MM.1S (cell line): Measurements from ENCODE around the gene NPC1.
A peak's percentile ranks its signal among the peaks of the same experiment; 100 is the strongest.

ENCODE experiments used
- DNase-seq: peaks from one replicate; pipeline ENCODE4 v3.0.0-alpha.2; 2015
- H2AFZ ChIP-seq: fragments of 300-600 bp; sonication (generic); 2 replicates; pipeline ENCODE4 v1.6.0; 2016; ENCODE audit warnings: antibody characterized with exemption, low read length
- H3F3A ChIP-seq: fragments of 300-600 bp; sonication (generic); 2 replicates; pipeline ENCODE4 v1.6.1; 2016; ENCODE audit warnings: mild to moderate bottlenecking, antibody characterized with exemption, low read length, moderate library complexity, mixed read lengths; ENCODE audit not compliant: insufficient read depth
- H3K27ac ChIP-seq: fragments of 300-600 bp; sonication (generic); 2 replicates; pipeline ENCODE4 v1.5.1; 2016; ENCODE audit warnings: mild to moderate bottlenecking, low read length
- H3K27me3 ChIP-seq: fragments of 300-600 bp; sonication (generic); replicated peaks from 2 replicates; pipeline ENCODE4 v1.6.0; 2016; ENCODE audit warnings: low read length; ENCODE audit not compliant: insufficient read depth
- H3K36me3 ChIP-seq: fragments of 300-600 bp; sonication (generic); replicated peaks from 2 replicates; pipeline ENCODE4 v1.6.1; 2016; ENCODE audit warnings: mild to moderate bottlenecking, low read length, mixed read lengths; ENCODE audit not compliant: insufficient read depth
- H3K4me1 ChIP-seq: fragments of 300-600 bp; sonication (generic); 2 replicates; pipeline ENCODE4 v1.6.1; 2016; ENCODE audit warnings: low read length, mixed read lengths
- H3K4me2 ChIP-seq: fragments of 300-600 bp; sonication (generic); 2 replicates; pipeline ENCODE4 v1.6.0; 2016; ENCODE audit warnings: low read depth, low read length
- H3K4me3 ChIP-seq: fragments of 300-600 bp; sonication (generic); 2 replicates; pipeline ENCODE4 v1.5.1; 2016; ENCODE audit warnings: low read length, mixed read lengths
- H3K79me2 ChIP-seq: fragments of 300-600 bp; sonication (generic); 2 replicates; pipeline ENCODE4 v1.6.1; 2016; ENCODE audit warnings: mixed run types, low read length, mixed read lengths
- H3K9ac ChIP-seq: fragments of 300-600 bp; sonication (generic); 2 replicates; pipeline ENCODE4 v1.6.1; 2016; ENCODE audit warnings: low read length, mixed read lengths
- H3K9me2 ChIP-seq: fragments of 300-600 bp; sonication (generic); replicated peaks from 2 replicates; pipeline ENCODE4 v1.6.1; 2016; ENCODE audit warnings: mild to moderate bottlenecking, low read length, mixed read lengths; ENCODE audit not compliant: insufficient read depth
- H3K9me3 ChIP-seq: fragments of 300-600 bp; sonication (generic); replicated peaks from 2 replicates; pipeline ENCODE4 v1.6.1; 2016; ENCODE audit warnings: mild to moderate bottlenecking, low read length, mixed read lengths; ENCODE audit not compliant: insufficient read depth
- H4K20me1 ChIP-seq: fragments of 300-600 bp; sonication (generic); 2 replicates; pipeline ENCODE4 v1.6.1; 2016; ENCODE audit warnings: mild to moderate bottlenecking, low read length, moderate library complexity, mixed read lengths; ENCODE audit not compliant: insufficient read depth
- CTCF ChIP-seq: fragments of 300-600 bp; sonication (generic); IDR thresholded peaks from 2 replicates; pipeline ENCODE4 v1.5.1; 2016; ENCODE audit warnings: antibody characterized with exemption, low read length, mixed read lengths
- EZH2 ChIP-seq: fragments of 300-600 bp; sonication (generic); optimal IDR thresholded peaks from 2 replicates; pipeline ENCODE3; 2017; ENCODE audit warnings: low read depth, mild to moderate bottlenecking, antibody characterized with exemption, low read length, mixed read lengths
- EZH2phosphoT487 ChIP-seq: fragments of 300-600 bp; sonication (generic); IDR thresholded peaks from 2 replicates; pipeline ENCODE4 v1.6.1; 2018; ENCODE audit warnings: antibody characterized with exemption, low read length

NPC1 gene

GRCh38 chr18:23541349-23542093 is 44.8 kb downstream of the NPC1 start:
- no peaks in the 10 kb centered on the region for H3K9me2 ChIP-seq
- peaks cover 29% of the 10 kb centered on the region for H3F3A ChIP-seq
- no peaks in the 10 kb centered on the region for H3K79me2 ChIP-seq
- H3K9ac ChIP-seq = no peak overlapping the region
- H4K20me1 ChIP-seq = no peaks in the 10 kb centered on the region
- H3K9me3 ChIP-seq = no peaks in the 10 kb centered on the region
- no peak for TF ChIP-seq CTCF
- TF ChIP-seq EZH2 = no peak
- TF ChIP-seq EZH2phosphoT487 = no peak
- no peak overlapping the region for H3K4me3 ChIP-seq
- H3K27me3 ChIP-seq = no peaks in the 10 kb centered on the region
- H2AFZ ChIP-seq = no peak overlapping the region
- peak overlapping the region; percentile 42; the same call in 1 of the 2 replicates for H3K27ac ChIP-seq
- H3K4me2 ChIP-seq = peak overlapping the region; percentile 48; the same call in 1 of the 2 replicates
- DNase-seq = no peak
- peaks cover 11% of the 10 kb centered on the region for H3K36me3 ChIP-seq
- H3K4me1 ChIP-seq = peaks cover 37% of the 10 kb centered on the region

- peaks cover 29% of the 10 kb centered on the region for H3F3A ChIP-seq
- TF ChIP-seq EZH2phosphoT487 = no peak
- TF ChIP-seq CTCF = no peak
- no peak for TF ChIP-seq EZH2
- H3K79me2 ChIP-seq = no peaks in the 10 kb centered on the region
- H3K27ac ChIP-seq = peak overlapping the region; percentile 42; the same call in 1 of the 2 replicates
- no peak overlapping the region for H3K9ac ChIP-seq
- no peak overlapping the region for H3K4me3 ChIP-seq
- peaks cover 11% of the 10 kb centered on the region for H3K36me3 ChIP-seq
- peak; percentile 62 for DNase-seq
- H3K9me2 ChIP-seq = no peaks in the 10 kb centered on the region
- no peak overlapping the region for H2AFZ ChIP-seq
- no peaks in the 10 kb centered on the region for H3K9me3 ChIP-seq
- H3K4me1 ChIP-seq = peaks cover 37% of the 10 kb centered on the region
- no peaks in the 10 kb centered on the region for H3K27me3 ChIP-seq
- H4K20me1 ChIP-seq = no peaks in the 10 kb centered on the region
- peak overlapping the region; percentile 48; the same call in 1 of the 2 replicates for H3K4me2 ChIP-seq
These were observed 45.4 kb downstream of the NPC1 start for GRCh38 chr18:23540867-23541266.

- Histone ChIP-seq H3K9me3 (no peaks in the 10 kb centered on the region), H3K9ac (no peak overlapping the region), H4K20me1 (no peaks in the 10 kb centered on the region), H3F3A (peaks cover 29% of the 10 kb centered on the region), H2AFZ (no peak overlapping the region), H3K36me3 (peaks cover 11% of the 10 kb centered on the region), H3K27me3 (no peaks in the 10 kb centered on the region), H3K4me2 (peak overlapping the region; percentile 19; the same call in 1 of the 2 replicates), H3K79me2 (no peaks in the 10 kb centered on the region), H3K4me1 (peaks cover 37% of the 10 kb centered on the region), H3K27ac (no peak overlapping the region), H3K4me3 (no peak overlapping the region), H3K9me2 (no peaks in the 10 kb centered on the region)
- TF ChIP-seq CTCF = no peak
- TF ChIP-seq EZH2 = no peak
- TF ChIP-seq EZH2phosphoT487 = no peak
- DNase-seq = no peak
These were observed 46.3 kb downstream of the NPC1 start for GRCh38 chr18:23539911-23540525.
